Measurements from ENCODE around the gene CHAMP1.

- TF ChIP-seq CTCF (IDR thresholded peaks at IDR 0.05; ENCODE audit: low read length) (no peak), EZH2 (IDR thresholded peaks at IDR 0.05; ENCODE audit: borderline replicate concordance, low read length) (no peak)
Measured at GRCh38 chr13:114268344-114269280, 45.7 kb upstream of the CHAMP1 start.
